HG03571 (cell line): ENCODE measurements around the gene CDH8.

Source experiments
- ATAC-seq: cut with Tn5 transposase; IDR thresholded peaks from one replicate; pipeline ENCODE4 v1.9.1; 2021; ENCODE audit not compliant: unreplicated experiment

CDH8 gene

GRCh38 chr16:61659936-61660335, 376.3 kb downstream of the CDH8 start:
- ATAC-seq, result no peak

- ATAC-seq, result no peak
Observed at GRCh38 chr16:61654962-61655361, 381.3 kb downstream of the CDH8 start.

GRCh38 chr16:61653544-61653943, 382.7 kb downstream of the CDH8 start:
- ATAC-seq, result no peak

GRCh38 chr16:61645561-61645960, 390.7 kb downstream of the CDH8 start:
- no peak for ATAC-seq

- no peak for ATAC-seq
Observed at GRCh38 chr16:61644736-61645135, 391.5 kb downstream of the CDH8 start.

- no peak for ATAC-seq
Observed at GRCh38 chr16:61617219-61617783, 418.9 kb downstream of the CDH8 start.

GRCh38 chr16:61616088-61616487, 420.1 kb downstream of the CDH8 start:
- ATAC-seq, result no peak

- no peak for ATAC-seq
Observed at GRCh38 chr16:61611847-61612491, 424.3 kb downstream of the CDH8 start.

GRCh38 chr16:61606581-61606980, 429.7 kb downstream of the CDH8 start:
- ATAC-seq, result no peak
